Pancreas (tissue), 10 donors: ENCODE data around the gene TLX2. TPM values are rescaled to one million over a fixed set of nuclear protein-coding genes. Genes with fewer than 3 reads are reported as not detected.

Experiments
- ATAC-seq, 4 donors: fragments of 200-7000 bp; cut with Tn5 transposase; one replicate each; pipeline versions ENCODE4 v1.8.0 to v1.9.1; 2020; ENCODE audit warnings: mild to moderate bottlenecking in 4 of 4, moderate library complexity in 4 of 4
- DNase-seq, 6 donors: peaks; one replicate each; pipeline ENCODE4 v3.0.0-alpha.2; 2020
- FAIRE-seq: peaks from 2 replicates; lab custom pipeline; 2012; peaks lifted over from hg19 to GRCh38; lab: Jason Lieb, UNC
- H3K27ac ChIP-seq, 4 donors: fragments of 200-600 bp; sonication (generic); 1 replicate in 3 of 4; 2 replicates in 1 of 4; pipeline versions ENCODE4 v1.5.0 to v1.8.0; 2020
- H3K27me3 ChIP-seq, 4 donors: fragments of 200-600 bp; one replicate each; pipeline ENCODE4 v1.8.0; 2021
- H3K36me3 ChIP-seq, 3 donors: fragments of 200-600 bp; sonication (generic) in 1 of 3; one replicate each; pipeline versions ENCODE4 v1.5.0 to v1.8.0; 2020 to 2021
- H3K4me1 ChIP-seq, 3 donors: fragments of 200-600 bp; one replicate each; pipeline ENCODE4 v1.8.0; 2021
- H3K4me3 ChIP-seq, 4 donors: fragments of 200-600 bp; sonication (generic) in 2 of 4; one replicate each; pipeline versions ENCODE4 v1.5.0 to v1.8.0; 2020 to 2021
- H3K9me3 ChIP-seq, 4 donors: fragments of 200-600 bp; one replicate each; pipeline ENCODE4 v1.8.0; 2021
- WGBS, 2 donors: extraction: QIAGEN DNeasy Blood & Tissue Kit; methylation state at CpG; one replicate each; pipeline ENCODE4 v1.1.7; 2013; 5-methylcytosine and 5-hydroxymethylcytosine counted together
- intact Hi-C, 3 donors: fragments of 100-400 bp; cut with DNase I; formaldehyde crosslinking; loops; one replicate each; pipeline versions ENCODE4 v1.11.1 to v1.14.2; 2022
- polyA plus RNA-seq, 2 donors: library from polyadenylated mRNA; stranded (reverse); fragments of 200-250 nt; gene quantifications; one replicate each; pipeline ENCODE4 v1.2.3, GENCODE V29; 2013
- total RNA-seq, 6 donors: library from RNA; stranded (reverse); fragmentation: NEBNext Ultra II Directional in 4 of 6; extraction: Animal tissue kit (Norgen Biotek cat#: 25700) in 4 of 6; gene quantifications; one replicate each; pipeline versions ENCODE4 v1.2.1 to v1.2.4, GENCODE V29; 2021 to 2023
- TF ChIP-seq, protein P1 (sequence below), 4 donors: fragments of 200-600 bp; sonication (generic) in 3 of 4; IDR thresholded peaks; one replicate each; pipeline versions ENCODE4 v1.5.0 to v1.8.0; 2021; ENCODE audit warnings: antibody characterized with exemption in 4 of 4
- donor health status: healthy with polysubstance abuse.
- donor health status: DM: no; HTN: no; CAD: no; lungs with moderate emphysema.
- donor health status: DM: no; HTN: no; CAD: no.
- donor health status: control.
- donor health status: control.
- donor health status: Bipolar disorder and iron deficiency.
- donor health status: DM: yes; HTN: yes; CAD: no.
- donor health status: DM: no; HTN: no; CAD: no.
- donor health status: DM: no; HTN: no; CAD: no.
- donor health status: DM: yes; HTN: yes; CAD: no.

Gene TLX2
- total and polyA plus RNA-seq, 8 donors = 0.12 TPM; not detected in 7

DNA sequence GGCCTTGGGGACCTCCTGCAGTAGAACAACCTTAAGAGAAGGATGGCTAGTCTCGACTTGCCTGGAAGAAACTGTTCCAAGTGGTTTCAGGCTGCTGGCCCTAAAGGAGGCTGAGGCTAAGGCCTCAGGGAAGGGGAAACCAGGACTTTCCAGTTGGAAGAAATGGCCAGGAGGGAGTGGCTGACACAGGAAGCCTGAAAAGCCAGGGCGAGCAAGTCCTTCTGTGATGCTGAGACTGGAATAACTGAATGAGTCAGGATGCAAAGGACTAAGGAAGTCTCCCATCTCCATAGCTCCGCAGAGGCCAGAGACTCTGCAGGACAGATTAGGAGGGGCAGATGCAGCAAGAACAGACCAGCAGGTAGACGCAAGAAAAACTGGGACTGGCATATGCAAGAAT, 22.9 kb downstream of the TLX2 start:
- DNase-seq = no peak
- no peaks in the 10 kb centered on the region for H3K9me3 ChIP-seq
- TF ChIP-seq, protein P1, sequence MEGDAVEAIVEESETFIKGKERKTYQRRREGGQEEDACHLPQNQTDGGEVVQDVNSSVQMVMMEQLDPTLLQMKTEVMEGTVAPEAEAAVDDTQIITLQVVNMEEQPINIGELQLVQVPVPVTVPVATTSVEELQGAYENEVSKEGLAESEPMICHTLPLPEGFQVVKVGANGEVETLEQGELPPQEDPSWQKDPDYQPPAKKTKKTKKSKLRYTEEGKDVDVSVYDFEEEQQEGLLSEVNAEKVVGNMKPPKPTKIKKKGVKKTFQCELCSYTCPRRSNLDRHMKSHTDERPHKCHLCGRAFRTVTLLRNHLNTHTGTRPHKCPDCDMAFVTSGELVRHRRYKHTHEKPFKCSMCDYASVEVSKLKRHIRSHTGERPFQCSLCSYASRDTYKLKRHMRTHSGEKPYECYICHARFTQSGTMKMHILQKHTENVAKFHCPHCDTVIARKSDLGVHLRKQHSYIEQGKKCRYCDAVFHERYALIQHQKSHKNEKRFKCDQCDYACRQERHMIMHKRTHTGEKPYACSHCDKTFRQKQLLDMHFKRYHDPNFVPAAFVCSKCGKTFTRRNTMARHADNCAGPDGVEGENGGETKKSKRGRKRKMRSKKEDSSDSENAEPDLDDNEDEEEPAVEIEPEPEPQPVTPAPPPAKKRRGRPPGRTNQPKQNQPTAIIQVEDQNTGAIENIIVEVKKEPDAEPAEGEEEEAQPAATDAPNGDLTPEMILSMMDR (IDR thresholded peaks at IDR 0.05) = no peak
- ATAC-seq = no peak
- no peak overlapping the region for H3K4me3 ChIP-seq
- no peaks in the 10 kb centered on the region for H3K36me3 ChIP-seq
- H3K27ac ChIP-seq = no peak overlapping the region
- no peaks in the 10 kb centered on the region for H3K27me3 ChIP-seq
- 45 to 55% methylated on average over 4 of the region's 4 CpGs for WGBS, 2 donors
- H3K4me1 ChIP-seq = no peaks in the 10 kb centered on the region
- intact Hi-C loops = no loop called here
- no peak for FAIRE-seq

DNA sequence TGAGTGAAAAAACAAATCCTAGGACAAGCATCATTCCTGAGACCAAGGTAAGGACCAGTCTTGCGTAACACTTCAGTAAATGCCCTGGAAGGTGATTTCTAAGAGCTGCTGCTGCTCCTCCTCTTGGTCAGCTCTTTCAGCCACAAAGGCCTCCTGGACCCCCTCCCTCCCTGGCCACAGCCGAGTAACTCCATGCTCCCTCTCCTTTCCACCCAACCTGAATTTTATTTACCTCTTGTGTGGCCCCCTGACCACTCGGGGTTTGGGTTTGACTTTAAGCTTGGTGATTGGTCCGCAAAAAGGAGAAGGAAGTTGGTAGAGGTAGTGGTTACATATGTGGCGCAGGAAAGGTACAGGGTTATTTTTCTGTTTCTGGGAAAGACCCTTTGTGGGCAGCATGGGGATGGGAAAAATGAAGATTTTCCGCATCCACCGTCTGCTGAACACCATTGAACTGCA, 24.7 kb downstream of the TLX2 start:
- Histone ChIP-seq H3K4me1 (no peaks in the 10 kb centered on the region), H3K4me3 (no peak overlapping the region), H3K27me3 (no peaks in the 10 kb centered on the region), H3K9me3 (no peaks in the 10 kb centered on the region), H3K36me3 (no peaks in the 10 kb centered on the region), H3K27ac (no peak overlapping the region)
- no peak for DNase-seq
- no peak for ATAC-seq
- no peak for FAIRE-seq
- WGBS, 2 donors = 52 to 59% methylated on average over 7 of the region's 7 CpGs
- TF ChIP-seq, protein P1 (IDR thresholded peaks at IDR 0.05) = no peak
- intact Hi-C loops = no loop called here

DNA sequence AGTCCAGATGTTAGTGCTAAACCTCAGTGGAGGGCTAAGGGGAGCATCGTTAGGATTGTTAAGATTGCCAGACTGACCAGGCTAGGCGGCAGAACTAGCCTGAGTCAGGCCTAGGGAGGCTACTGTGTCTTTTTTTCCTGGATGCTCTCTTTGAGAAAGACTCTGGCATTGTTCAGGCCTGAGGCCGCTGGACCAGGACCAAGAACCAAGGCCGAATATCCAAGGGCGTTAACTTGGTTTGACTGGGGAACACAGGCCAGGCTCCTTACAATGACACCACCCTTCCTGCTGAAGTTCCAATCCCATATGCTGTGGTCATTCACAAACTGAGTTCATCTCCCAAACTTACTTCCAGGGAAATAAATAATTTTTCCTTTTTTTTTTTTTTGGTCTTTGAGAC, 26.0 kb downstream of the TLX2 start:
- ATAC-seq (no peak), DNase-seq (no peak), FAIRE-seq (no peak)
- H3K36me3 ChIP-seq = no peaks in the 10 kb centered on the region
- no peaks in the 10 kb centered on the region for H3K4me1 ChIP-seq
- H3K4me3 ChIP-seq = no peak overlapping the region
- no peaks in the 10 kb centered on the region for H3K9me3 ChIP-seq
- 61 to 67% methylated on average over 5 of the region's 5 CpGs for WGBS, 2 donors
- intact Hi-C loops = no loop called here
- H3K27me3 ChIP-seq = no peaks in the 10 kb centered on the region
- TF ChIP-seq, protein P1 (IDR thresholded peaks at IDR 0.05) = no peak
- H3K27ac ChIP-seq = no peak overlapping the region

DNA sequence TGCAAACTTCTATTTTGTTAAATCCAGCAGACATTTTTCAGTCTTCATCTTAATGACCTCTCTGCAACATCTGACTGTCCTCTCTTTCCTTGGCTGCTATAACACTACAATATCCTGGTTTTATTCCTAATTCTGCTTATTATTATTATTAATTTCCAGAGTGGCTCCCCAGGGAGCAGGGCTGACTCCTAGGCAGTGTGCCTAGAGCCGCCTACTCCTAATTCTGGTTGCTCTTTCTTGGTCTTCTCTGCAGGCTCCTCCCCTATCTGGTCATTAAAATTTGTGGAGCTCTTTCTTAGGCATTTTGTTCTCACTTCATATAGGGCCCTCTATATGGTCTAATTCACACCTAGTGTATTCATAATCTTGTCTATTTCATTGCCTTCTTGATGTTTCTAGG, 28.7 kb downstream of the TLX2 start:
- Histone ChIP-seq H3K4me3 (no peak overlapping the region), H3K4me1 (no peaks in the 10 kb centered on the region), H3K36me3 (no peaks in the 10 kb centered on the region), H3K27me3 (no peaks in the 10 kb centered on the region), H3K9me3 (no peaks in the 10 kb centered on the region), H3K27ac (no peak overlapping the region)
- intact Hi-C loops = no loop called here
- TF ChIP-seq, protein P1 (IDR thresholded peaks at IDR 0.05) = no peak
- FAIRE-seq = no peak
- no peak for ATAC-seq
- DNase-seq = no peak
- WGBS, 2 donors = 72 to 85% methylated on average over 1 of the region's 1 CpG

DNA sequence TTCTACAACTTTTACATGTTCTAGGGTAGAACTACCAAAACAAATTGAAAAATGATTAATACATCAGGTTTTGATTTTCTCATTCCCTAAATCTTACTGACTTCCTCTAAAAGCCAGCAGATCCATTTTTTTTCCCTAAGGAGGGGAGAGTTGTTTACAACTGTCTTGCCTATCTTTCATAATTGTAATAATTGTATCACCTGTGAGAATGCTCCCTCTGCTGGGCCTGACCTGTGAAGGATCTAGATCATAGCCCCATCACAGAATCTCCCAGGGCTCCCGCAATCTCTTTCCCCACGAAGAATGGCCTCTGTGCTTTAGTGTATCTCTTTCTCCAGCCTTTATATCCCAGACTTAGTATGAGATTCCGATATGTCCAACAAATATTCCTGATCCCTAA, 30.4 kb downstream of the TLX2 start:
- Histone ChIP-seq H3K9me3 (no peaks in the 10 kb centered on the region), H3K4me1 (peaks cover 0 to 4% (median 3%) of the 10 kb centered on the region in 3 donors), H3K36me3 (no peaks in the 10 kb centered on the region), H3K27ac (no peak overlapping the region), H3K4me3 (no peak overlapping the region), H3K27me3 (no peaks in the 10 kb centered on the region)
- TF ChIP-seq, protein P1 (IDR thresholded peaks at IDR 0.05) = no peak
- ATAC-seq = no peak
- intact Hi-C loops = no loop called here
- DNase-seq = no peak
- no peak for FAIRE-seq
- 65 to 67% methylated on average over 3 of the region's 3 CpGs for WGBS, 2 donors
